HG02763 (cell line): Measurements from ENCODE around the gene DPM2.
A peak's percentile ranks its signal among the peaks of the same experiment; 100 is the strongest.

Source experiments
- ATAC-seq: cut with Tn5 transposase; IDR thresholded peaks from one replicate; pipeline ENCODE4 v1.9.1; 2021; ENCODE audit warnings: mild to moderate bottlenecking, moderate library complexity; ENCODE audit not compliant: unreplicated experiment

Gene DPM2

DNA sequence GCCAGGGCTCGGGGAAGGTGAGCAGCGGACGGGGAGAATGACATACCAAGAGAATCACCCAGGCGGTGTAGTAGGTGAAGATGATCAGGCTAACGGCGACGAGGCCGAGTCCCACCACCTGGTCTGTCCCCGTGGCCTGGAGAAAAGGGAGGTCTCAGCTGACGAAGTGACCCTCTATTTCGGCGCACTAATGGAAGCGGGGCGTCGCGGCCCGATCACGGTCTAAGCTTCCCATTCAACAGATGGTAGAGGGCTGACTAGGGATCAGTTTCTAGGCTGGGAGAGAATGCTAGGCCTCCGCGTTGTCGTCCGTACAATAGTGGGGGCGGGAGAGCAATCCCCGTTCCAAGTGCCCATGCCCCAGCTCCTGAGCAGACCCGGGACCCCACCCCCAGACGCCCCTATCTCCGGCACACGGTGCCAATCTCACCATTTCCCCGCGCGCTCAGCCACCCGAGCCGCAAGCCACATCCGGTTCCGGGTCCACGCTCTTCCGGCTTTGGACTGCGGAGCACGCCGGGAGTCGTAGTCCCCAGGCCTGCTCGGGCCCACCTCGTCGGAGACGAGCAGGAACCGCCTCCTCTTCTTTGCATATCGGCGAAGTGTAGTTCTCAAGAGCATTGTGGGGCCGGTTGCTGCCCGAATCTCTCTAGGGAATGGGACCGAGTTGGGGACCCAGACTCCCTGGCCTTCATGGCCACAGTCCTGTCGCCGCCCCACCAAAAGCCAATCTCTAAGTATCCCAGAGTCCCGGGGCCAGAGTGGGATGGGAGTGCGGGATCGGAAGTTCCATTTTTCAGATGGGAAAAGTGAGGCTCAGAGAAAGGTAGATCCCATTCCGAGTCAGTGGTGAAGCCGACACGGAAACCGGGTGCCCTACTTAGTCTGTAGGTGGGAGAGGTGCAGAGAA lies at the start of gene DPM2:
DPM2 (minus strand) TSS at position 467 of the 910 bp plus-strand sequence; CDS start at position 433, 34 bp downstream.
- peak; percentile 82 for ATAC-seq

GRCh38 chr9:127987103-127987614 lies 49.5 kb upstream of the DPM2 start:
- ATAC-seq = peak; percentile 42

GRCh38 chr9:127985011-127985410 lies 47.4 kb upstream of the DPM2 start:
- ATAC-seq = no peak

DNA sequence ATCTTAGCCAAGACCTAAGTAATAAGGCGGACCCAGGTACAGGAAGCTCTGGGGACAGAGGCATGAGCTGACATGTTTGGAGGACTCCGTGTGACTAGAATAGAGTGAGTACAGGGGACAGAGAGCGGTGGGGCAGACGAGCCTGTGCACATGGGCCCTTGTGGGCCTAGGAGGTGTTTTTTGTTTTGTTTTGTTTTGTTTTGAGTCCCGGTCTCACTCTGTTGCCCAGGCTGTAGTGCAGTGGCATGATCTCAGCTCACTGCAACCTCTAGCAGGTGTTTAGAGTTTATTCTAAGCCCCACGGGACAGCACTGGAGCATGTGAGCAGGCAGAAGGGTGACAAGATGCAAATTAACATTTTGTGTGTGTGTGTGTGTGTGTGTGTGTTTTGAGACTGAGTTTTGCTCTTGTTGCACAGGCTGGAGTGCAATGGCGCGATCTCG lies 46.2 kb upstream of the DPM2 start:
- ATAC-seq = no peak

- ATAC-seq = no peak
Observed at GRCh38 chr9:127982912-127983311, 45.3 kb upstream of the DPM2 start.

- ATAC-seq = no peak
Observed at GRCh38 chr9:127981559-127982121, 44.0 kb upstream of the DPM2 start.

DNA sequence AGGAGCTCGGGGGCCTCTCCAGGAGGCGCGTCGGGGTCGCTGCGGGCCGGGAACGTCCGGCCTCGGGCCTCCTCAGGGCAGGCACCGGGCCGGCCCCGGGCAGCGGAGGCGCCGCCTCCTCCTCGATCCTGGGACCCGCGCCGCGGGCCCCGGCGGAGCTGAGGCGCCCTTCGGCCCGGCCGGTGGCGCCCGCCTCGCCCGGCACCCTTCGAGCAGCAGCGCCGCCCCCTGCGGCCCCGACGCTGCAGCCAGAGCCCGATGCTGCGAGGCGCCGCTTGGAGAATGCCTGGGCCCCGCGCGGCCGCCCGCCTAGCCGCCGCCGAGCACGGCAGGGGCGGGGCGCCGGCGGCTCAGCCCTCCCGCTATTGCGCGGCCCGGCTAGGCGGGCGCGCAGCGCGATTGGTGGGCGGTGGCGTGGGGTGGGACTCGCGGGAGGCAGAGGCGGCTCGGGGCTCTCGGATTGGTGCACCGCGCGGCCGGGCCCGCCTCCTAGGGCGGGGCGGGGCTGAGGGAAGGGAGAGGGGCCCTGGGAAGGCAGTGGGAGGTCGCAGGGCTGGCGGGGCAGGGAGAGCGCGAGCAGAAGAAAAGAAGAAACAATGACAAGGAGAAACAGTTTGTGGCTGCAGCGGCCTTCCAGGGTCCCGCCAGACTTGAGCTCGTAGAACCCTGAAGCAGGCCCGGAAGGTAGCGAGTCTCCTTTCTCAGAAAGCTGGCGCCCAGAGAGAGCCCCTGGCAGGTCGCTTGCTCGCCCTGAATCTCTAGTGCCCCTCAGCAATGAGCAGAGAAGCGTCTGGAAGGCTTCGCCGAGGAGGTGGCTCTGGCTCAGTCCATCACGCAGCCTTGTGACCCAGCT lies 43.3 kb upstream of the DPM2 start, which contains the start of gene EEIG1:
EEIG1 (minus strand) TSS at position 284 of the 853 bp plus-strand sequence. CDS start 852 bp downstream, outside the sequence.
- peak; percentile 74 for ATAC-seq

GRCh38 chr9:127980060-127980705 lies 42.5 kb upstream of the DPM2 start:
- ATAC-seq = peak; percentile 40

DNA sequence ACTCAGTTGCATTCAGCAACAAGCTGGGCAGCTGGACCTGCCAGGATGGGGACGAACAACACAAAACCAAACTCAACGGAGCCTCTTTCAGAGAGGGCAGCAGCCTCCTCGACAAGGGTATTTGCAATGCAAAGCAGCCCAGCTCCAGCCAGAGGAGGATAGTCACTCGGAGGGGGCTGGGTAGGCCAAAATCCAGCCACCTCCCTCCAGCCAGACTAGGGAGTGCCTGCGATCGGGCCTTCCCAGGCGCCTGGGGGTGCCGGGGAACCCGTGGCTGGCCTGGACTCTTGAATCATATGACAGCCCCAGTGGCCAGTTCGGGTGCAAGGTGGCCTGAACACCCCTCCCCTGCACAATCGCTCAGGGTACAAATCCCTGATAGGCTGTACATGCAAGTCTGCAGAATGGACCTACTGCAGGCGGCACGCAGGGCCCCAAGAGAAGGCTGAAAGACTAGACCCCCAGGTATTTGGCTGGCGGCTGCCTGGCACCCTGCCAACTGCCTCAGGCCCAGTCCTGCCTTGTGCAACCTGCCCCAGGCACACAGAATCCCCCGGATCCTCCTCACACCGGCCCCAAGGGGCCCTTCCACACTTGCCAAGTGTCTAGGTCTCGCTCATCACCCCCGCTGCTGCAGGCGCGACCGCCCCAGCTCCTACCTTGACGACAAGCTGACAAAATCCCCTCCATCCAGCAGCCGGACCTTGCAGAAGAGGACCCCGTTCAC lies 41.8 kb upstream of the DPM2 start:
- ATAC-seq = no peak

- no peak for ATAC-seq
Observed at GRCh38 chr9:127979015-127979332, 41.3 kb upstream of the DPM2 start.

DNA sequence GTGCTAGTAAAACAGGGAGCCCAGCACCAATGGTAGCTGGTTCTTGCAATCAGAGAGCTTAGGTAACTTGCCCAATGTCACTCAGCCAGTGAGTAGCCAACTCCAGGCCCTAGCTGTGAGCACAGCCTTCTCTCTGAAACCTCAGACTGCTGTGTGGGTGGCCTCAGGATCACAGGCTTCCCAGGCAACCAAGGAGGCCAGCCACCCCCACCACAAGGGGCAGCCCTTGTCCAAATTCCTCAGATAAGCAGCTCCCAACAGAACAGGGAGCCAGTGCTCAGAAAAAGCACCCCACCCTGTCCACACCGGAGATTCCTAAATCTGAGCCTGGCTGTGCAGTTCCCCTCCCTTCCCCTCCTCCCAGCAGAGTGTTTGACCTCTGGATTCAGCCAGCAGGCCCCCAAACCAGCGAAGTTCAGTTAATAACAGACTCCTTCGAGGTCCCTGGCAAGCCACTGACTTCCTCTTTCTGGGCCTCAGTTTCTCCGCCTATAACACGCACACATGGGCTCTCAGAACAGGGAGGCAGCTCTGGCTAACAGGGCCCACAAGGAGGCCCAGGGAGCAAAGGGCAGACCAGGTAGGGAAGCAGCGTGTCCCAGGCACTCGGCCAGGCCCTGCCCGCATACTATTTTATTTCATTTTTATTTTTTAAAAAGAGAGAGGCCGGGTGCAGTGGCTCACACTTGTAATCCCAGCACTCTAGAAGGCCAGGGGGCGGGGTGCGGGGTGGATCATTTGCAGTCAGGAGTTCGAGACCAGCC lies 40.4 kb upstream of the DPM2 start:
- no peak for ATAC-seq

DNA sequence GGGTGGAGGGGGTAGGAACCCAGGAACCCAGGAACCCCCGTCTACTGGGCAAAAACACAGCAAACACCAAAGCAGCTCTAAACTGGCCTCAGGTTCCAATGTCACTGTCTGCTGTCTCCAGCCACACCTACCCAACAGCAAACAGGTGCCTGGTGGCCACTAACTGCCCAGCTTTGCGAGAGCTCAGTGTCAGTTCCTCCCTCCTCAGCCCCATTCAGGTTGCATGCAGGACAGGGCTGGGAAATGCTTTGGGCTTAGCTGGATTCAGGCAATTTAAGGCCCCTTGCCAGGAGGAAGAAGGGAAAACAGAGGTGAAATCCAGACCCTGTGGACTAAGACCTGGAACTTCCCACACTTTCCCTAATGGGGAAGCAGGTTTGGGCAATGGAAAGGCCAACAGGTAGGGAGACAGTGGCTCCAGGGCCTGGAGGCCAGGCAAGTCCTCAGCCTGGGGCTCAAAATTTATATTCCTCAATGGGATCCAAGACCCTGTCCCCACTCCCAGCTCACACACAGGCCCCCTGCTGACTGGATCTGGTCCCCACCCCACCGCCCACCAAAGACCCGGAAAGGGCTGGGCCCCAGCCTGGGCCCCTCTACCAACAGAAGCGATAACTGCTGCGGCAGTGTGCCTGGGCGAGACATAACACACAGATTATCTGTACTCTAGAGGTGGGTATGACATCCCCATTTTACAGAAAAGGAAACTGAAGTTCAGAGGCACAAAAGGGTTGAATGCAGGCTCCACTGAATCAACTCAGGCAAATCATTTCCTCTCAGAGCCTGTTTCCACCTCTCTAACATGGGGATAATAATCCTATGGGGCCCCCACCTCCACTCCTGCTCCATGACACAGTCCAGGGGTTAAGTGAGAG lies 39.6 kb upstream of the DPM2 start:
- ATAC-seq = no peak

GRCh38 chr9:127976498-127976897 lies 38.8 kb upstream of the DPM2 start:
- ATAC-seq = no peak

- no peak for ATAC-seq
Observed at GRCh38 chr9:127975376-127976315, 38.0 kb upstream of the DPM2 start.

DNA sequence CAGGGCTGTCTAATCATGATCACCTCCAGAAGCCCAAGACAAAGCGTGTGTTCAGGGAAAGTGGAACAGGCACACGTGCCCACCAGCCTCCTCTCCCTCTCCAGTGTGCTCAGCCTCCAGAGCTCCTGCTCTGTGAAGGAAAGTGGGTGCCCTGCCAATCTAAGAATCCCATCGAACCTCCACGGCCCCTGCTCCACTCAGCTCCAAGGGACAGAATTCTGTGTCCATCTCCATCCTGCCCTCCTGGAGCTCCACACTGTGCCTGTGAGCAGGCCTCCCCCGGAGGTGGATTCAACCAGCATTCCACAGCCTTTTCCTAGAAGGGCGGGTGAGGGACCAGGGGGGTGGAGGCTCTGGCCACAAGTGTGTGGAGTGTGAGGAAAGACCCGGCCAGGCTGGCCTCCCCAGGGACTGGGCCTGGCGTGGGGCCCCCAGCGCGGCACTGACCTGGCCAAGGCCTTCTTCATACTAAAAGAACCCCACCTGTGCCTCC lies 37.2 kb upstream of the DPM2 start:
- no peak for ATAC-seq

DNA sequence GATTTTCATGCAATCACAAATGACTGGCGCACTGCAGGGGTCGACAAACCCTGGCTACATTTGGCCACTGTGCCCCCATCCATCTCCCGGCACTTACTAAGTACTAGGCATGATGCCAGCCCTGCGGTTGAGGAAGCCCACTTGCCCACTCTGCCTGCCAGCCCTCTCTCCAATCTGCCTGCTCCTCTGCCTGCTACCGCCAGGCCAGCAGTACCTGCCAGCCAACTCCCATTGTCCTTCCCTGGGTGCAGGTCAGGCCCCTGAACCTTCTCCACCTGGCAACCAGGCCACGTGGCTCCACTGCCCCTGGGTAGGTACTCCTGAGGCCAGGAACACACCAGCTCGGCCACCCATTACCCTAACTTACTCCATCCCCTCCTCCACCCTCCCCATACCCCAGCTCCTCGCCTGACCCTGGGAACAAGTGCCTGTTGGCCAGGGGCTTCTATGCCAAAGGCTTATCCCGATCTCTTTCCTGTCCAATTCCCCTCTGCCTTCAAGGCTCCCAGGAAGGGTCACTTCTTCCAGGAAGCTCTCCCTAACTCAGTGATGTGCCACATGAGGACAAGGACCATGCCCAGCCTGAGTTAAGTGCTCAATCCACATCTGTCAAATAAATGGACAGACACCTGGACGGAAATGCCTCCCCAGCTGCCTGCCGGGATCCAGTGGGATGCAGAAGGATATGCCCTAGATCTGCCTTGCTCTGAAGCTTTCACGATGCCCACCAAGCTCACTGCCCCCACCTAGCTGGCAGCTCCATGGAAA lies 36.5 kb upstream of the DPM2 start:
- no peak for ATAC-seq
